IPS DF 4.7 (cell line): ENCODE results near the gene ANGPTL4.
"Not testable (repeated sequence)": the region's sequence is repeated elsewhere in the genome, so short reads cannot be mapped to it uniquely, and the experiment has no call there.

ENCODE experiments used
- DNase-seq: peaks from one replicate; pipeline ENCODE4 v3.0.0-alpha.2; 2013; ENCODE audit warnings: low spot score; ENCODE audit errors: extremely low read depth

The ANGPTL4 gene

GRCh38 chr19:8388612-8388958 is 24.6 kb downstream of the ANGPTL4 start:
- DNase-seq, result no peak

- peak; percentile 99 for DNase-seq
These were observed 26.1 kb downstream of the ANGPTL4 start, which contains the start of gene RAB11B for GRCh38 chr19:8389891-8390616. TSS of gene RAB11B (plus strand) at chr19:8390360. CDS start at chr19:8390417, 57 bp downstream.

- no peak for DNase-seq
These were observed 26.6 kb downstream of the ANGPTL4 start for GRCh38 chr19:8390617-8390981.

- no peak for DNase-seq
These were observed 27.5 kb downstream of the ANGPTL4 start for GRCh38 chr19:8391198-8392016.

GRCh38 chr19:8392017-8392591 is 28.1 kb downstream of the ANGPTL4 start:
- DNase-seq, result no peak

GRCh38 chr19:8393192-8393870 is 29.4 kb downstream of the ANGPTL4 start:
- DNase-seq, result no peak

- no peak for DNase-seq
These were observed 29.9 kb downstream of the ANGPTL4 start for GRCh38 chr19:8393871-8394250.

GRCh38 chr19:8395621-8396082 is 31.7 kb downstream of the ANGPTL4 start:
- no peak for DNase-seq

GRCh38 chr19:8396185-8396562 is 32.2 kb downstream of the ANGPTL4 start:
- no peak for DNase-seq

GRCh38 chr19:8396563-8397203 is 32.7 kb downstream of the ANGPTL4 start:
- DNase-seq, result no peak

GRCh38 chr19:8397271-8397670 is 33.3 kb downstream of the ANGPTL4 start:
- no peak for DNase-seq

- no peak for DNase-seq
These were observed 33.9 kb downstream of the ANGPTL4 start for GRCh38 chr19:8397746-8398310.

GRCh38 chr19:8398311-8398771 is 34.4 kb downstream of the ANGPTL4 start:
- no peak for DNase-seq

- DNase-seq, result no peak
These were observed 35.8 kb downstream of the ANGPTL4 start for GRCh38 chr19:8399681-8400188.

- DNase-seq, result no peak
These were observed 38.0 kb downstream of the ANGPTL4 start for GRCh38 chr19:8401981-8402411.

GRCh38 chr19:8403098-8403819 is 39.3 kb downstream of the ANGPTL4 start:
- DNase-seq, result no peak

- no peak for DNase-seq
These were observed 39.8 kb downstream of the ANGPTL4 start for GRCh38 chr19:8403820-8404109.

GRCh38 chr19:8404391-8405151 is 40.6 kb downstream of the ANGPTL4 start:
- no peak for DNase-seq

GRCh38 chr19:8410718-8411117 is 46.8 kb downstream of the ANGPTL4 start:
- DNase-seq, result not testable (repeated sequence)
